Activated T-helper 1 cell treated with anti-CD3 and anti-CD28 coated beads, Interleukin-12 subunit alpha, Interleukin-12 subunit beta, Interleukin-2, Interleukin-4 antibody, amounts not matched to agents 30 ng/mL and 10 ng/mL and 1 ng/mL, durations not matched to agents 14 hours and 24 hours and 36 hours (primary cell): ENCODE results near the gene CHP1. TPM values are rescaled to one million over a fixed set of nuclear protein-coding genes. Genes with fewer than 3 reads are reported as not detected.

Experiments
- DNase-seq: peaks from one replicate; pipeline ENCODE4 v3.0.0; 2021; ENCODE audit warnings: low spot score
- H3K27ac Mint-ChIP-seq: one replicate; pipeline ENCODE4 v1.8.0; 2021; ENCODE audit warnings: mild to moderate bottlenecking, mixed read lengths
- H3K27me3 Mint-ChIP-seq: one replicate; pipeline ENCODE4 v1.8.0; 2022; ENCODE audit warnings: mild to moderate bottlenecking, moderate library complexity, mixed read lengths; ENCODE audit not compliant: insufficient read depth
- H3K36me3 Mint-ChIP-seq: one replicate; pipeline ENCODE4 v1.8.0; 2021; ENCODE audit warnings: low read depth, mixed read lengths
- H3K4me1 Mint-ChIP-seq: one replicate; pipeline ENCODE4 v1.8.0; 2021; ENCODE audit warnings: low read depth, mixed read lengths
- H3K4me3 Mint-ChIP-seq: one replicate; pipeline ENCODE4 v1.8.0; 2021; ENCODE audit warnings: mild to moderate bottlenecking, moderate library complexity, mixed read lengths
- H3K9me3 Mint-ChIP-seq: one replicate; pipeline ENCODE4 v1.8.0; 2021; ENCODE audit warnings: mixed read lengths
- intact Hi-C: fragments of 100-400 bp; cut with micrococcal nuclease; formaldehyde crosslinking; loops from one replicate; pipeline ENCODE4 v1.15.1; 2024
- total RNA-seq: library from RNA; stranded (reverse); gene quantifications from 2 replicates; pipeline ENCODE4 v1.2.3, GENCODE V29; 2022

CHP1 gene
- 43.5 and 55.2 TPM in 2 replicates for total RNA-seq

GRCh38 chr15:41230650-41231421 is at the start of gene CHP1, which contains the start of gene EXD1:
TSS of gene CHP1 (plus strand) at chr15:41231268. CDS start at chr15:41231383, 115 bp downstream.
TSS of gene EXD1 (minus strand) at chr15:41230757. CDS start at chr15:41226575, 4,182 bp downstream.
- H3K9me3 Mint-ChIP-seq: no peaks in the 10 kb centered on the region

GRCh38 chr15:41182266-41182665 is 48.8 kb upstream of the CHP1 start:
- Mint-ChIP-seq H3K36me3 (no peaks in the 10 kb centered on the region), H3K27ac (no peak overlapping the region), H3K4me1 (no peaks in the 10 kb centered on the region), H3K27me3 (peaks cover 15% of the 10 kb centered on the region), H3K9me3 (no peaks in the 10 kb centered on the region), H3K4me3 (no peak overlapping the region)
- intact Hi-C loops: loop anchor here (5.0 to 10.0 kb wide), 2 partner anchors 95 to 157 kb away; no protein-coding TSS in a partner anchor
- no peak for DNase-seq

More at GRCh38 chr15:41230650-41231421, at the start of gene CHP1, which contains the start of gene EXD1:
- peak; percentile 96 for DNase-seq
- intact Hi-C loops: loop anchor here (1.0 to 5.0 kb wide), 10 partner anchors 52 to 664 kb away; partner anchors contain the start of genes CCDC32, CHAC1, DNAJC17 and INO80
- H3K4me1 Mint-ChIP-seq: peaks cover 23% of the 10 kb centered on the region
- peak within 1 kb of the TSS; percentile 89 for H3K27ac Mint-ChIP-seq
- H3K4me3 Mint-ChIP-seq: peak within 1 kb of the TSS; percentile 92
- H3K27me3 Mint-ChIP-seq: no peaks in the 10 kb centered on the region
- no peaks in the 10 kb centered on the region for H3K36me3 Mint-ChIP-seq

GRCh38 chr15:41183581-41183980 is 47.5 kb upstream of the CHP1 start:
- no peaks in the 10 kb centered on the region for H3K4me1 Mint-ChIP-seq
- peaks cover 13% of the 10 kb centered on the region for H3K27me3 Mint-ChIP-seq
- no peak overlapping the region for H3K4me3 Mint-ChIP-seq
- H3K9me3 Mint-ChIP-seq: no peaks in the 10 kb centered on the region
- no peaks in the 10 kb centered on the region for H3K36me3 Mint-ChIP-seq
- H3K27ac Mint-ChIP-seq: no peak overlapping the region
- DNase-seq: no peak
- intact Hi-C loops: loop anchor here (5.0 to 10.0 kb wide), 2 partner anchors 96 to 159 kb away; no protein-coding TSS in a partner anchor

- intact Hi-C loops: no loop called here
- no peak for DNase-seq
- Mint-ChIP-seq H3K4me3 (no peak overlapping the region), H3K36me3 (no peaks in the 10 kb centered on the region), H3K27ac (no peak overlapping the region), H3K4me1 (no peaks in the 10 kb centered on the region), H3K27me3 (no peaks in the 10 kb centered on the region), H3K9me3 (no peaks in the 10 kb centered on the region)
Observed at GRCh38 chr15:41194444-41194843, 36.6 kb upstream of the CHP1 start.

- Mint-ChIP-seq H3K27ac (no peak overlapping the region), H3K27me3 (peaks cover 2% of the 10 kb centered on the region), H3K4me1 (no peaks in the 10 kb centered on the region), H3K9me3 (no peaks in the 10 kb centered on the region), H3K4me3 (no peak overlapping the region), H3K36me3 (no peaks in the 10 kb centered on the region)
- no peak for DNase-seq
- intact Hi-C loops: no loop called here
Observed at GRCh38 chr15:41199470-41199869, 31.6 kb upstream of the CHP1 start.

- no peaks in the 10 kb centered on the region for H3K36me3 Mint-ChIP-seq
- no peak overlapping the region for H3K4me3 Mint-ChIP-seq
- H3K9me3 Mint-ChIP-seq: no peaks in the 10 kb centered on the region
- no peaks in the 10 kb centered on the region for H3K4me1 Mint-ChIP-seq
- H3K27ac Mint-ChIP-seq: no peak overlapping the region
- no peak for DNase-seq
- H3K27me3 Mint-ChIP-seq: peaks cover 8% of the 10 kb centered on the region
- intact Hi-C loops: no loop called here
Observed at GRCh38 chr15:41203395-41203794, 27.7 kb upstream of the CHP1 start.

- H3K4me1 Mint-ChIP-seq: no peaks in the 10 kb centered on the region
- no peak for DNase-seq
- no peak overlapping the region for H3K4me3 Mint-ChIP-seq
- H3K27ac Mint-ChIP-seq: no peak overlapping the region
- no peaks in the 10 kb centered on the region for H3K36me3 Mint-ChIP-seq
- intact Hi-C loops: no loop called here
- no peaks in the 10 kb centered on the region for H3K9me3 Mint-ChIP-seq
- peaks cover 10% of the 10 kb centered on the region for H3K27me3 Mint-ChIP-seq
Observed at GRCh38 chr15:41205315-41205714, 25.8 kb upstream of the CHP1 start.

- Mint-ChIP-seq H3K27me3 (peaks cover 19% of the 10 kb centered on the region), H3K36me3 (no peaks in the 10 kb centered on the region), H3K4me1 (no peaks in the 10 kb centered on the region), H3K4me3 (no peak overlapping the region), H3K9me3 (no peaks in the 10 kb centered on the region), H3K27ac (no peak overlapping the region)
- no peak for DNase-seq
- intact Hi-C loops: no loop called here
Observed at GRCh38 chr15:41207687-41208448, 23.2 kb upstream of the CHP1 start.

- no peaks in the 10 kb centered on the region for H3K4me1 Mint-ChIP-seq
- intact Hi-C loops: no loop called here
- H3K27ac Mint-ChIP-seq: no peak overlapping the region
- H3K27me3 Mint-ChIP-seq: peaks cover 47% of the 10 kb centered on the region
- H3K9me3 Mint-ChIP-seq: no peaks in the 10 kb centered on the region
- no peak overlapping the region for H3K4me3 Mint-ChIP-seq
- no peak for DNase-seq
- no peaks in the 10 kb centered on the region for H3K36me3 Mint-ChIP-seq
Observed at GRCh38 chr15:41215708-41216107, 15.4 kb upstream of the CHP1 start.

- intact Hi-C loops: no loop called here
- H3K4me3 Mint-ChIP-seq: no peak overlapping the region
- no peaks in the 10 kb centered on the region for H3K4me1 Mint-ChIP-seq
- no peaks in the 10 kb centered on the region for H3K9me3 Mint-ChIP-seq
- no peaks in the 10 kb centered on the region for H3K36me3 Mint-ChIP-seq
- peaks cover 39% of the 10 kb centered on the region for H3K27me3 Mint-ChIP-seq
- DNase-seq: no peak
- no peak overlapping the region for H3K27ac Mint-ChIP-seq
Observed at GRCh38 chr15:41218851-41219250, 12.2 kb upstream of the CHP1 start.

- Mint-ChIP-seq H3K27me3 (peaks cover 40% of the 10 kb centered on the region), H3K9me3 (no peaks in the 10 kb centered on the region), H3K27ac (no peak overlapping the region), H3K4me1 (no peaks in the 10 kb centered on the region), H3K4me3 (no peak overlapping the region), H3K36me3 (no peaks in the 10 kb centered on the region)
- no peak for DNase-seq
- intact Hi-C loops: no loop called here
Observed at GRCh38 chr15:41219381-41219780, 11.7 kb upstream of the CHP1 start.

- peak overlapping the region; percentile 92 for H3K4me3 Mint-ChIP-seq
- no peak for DNase-seq
- intact Hi-C loops: loop anchor here (2.0 to 5.0 kb wide), 4 partner anchors 79 to 663 kb away; partner anchors contain the start of genes CCDC32, MAPKBP1, RPUSD2 and VPS18
- no peaks in the 10 kb centered on the region for H3K9me3 Mint-ChIP-seq
- H3K27me3 Mint-ChIP-seq: no peaks in the 10 kb centered on the region
- no peaks in the 10 kb centered on the region for H3K36me3 Mint-ChIP-seq
- peak overlapping the region; percentile 89 for H3K27ac Mint-ChIP-seq
- H3K4me1 Mint-ChIP-seq: peaks cover 23% of the 10 kb centered on the region
Observed at GRCh38 chr15:41230345-41230649, 771 bp upstream of the CHP1 start.
